H1 (cell line): ENCODE data around the gene RPS15. TPM values are rescaled to one million over a fixed set of nuclear protein-coding genes. Genes with fewer than 3 reads are reported as not detected.

ENCODE experiments used
- CTCF ChIA-PET: fragments of 300-600 bp; sonication (Branson Sonifier 250); formaldehyde crosslinking; loops from one replicate; lab custom pipeline; 2021; ENCODE audit not compliant: partially characterized antibody; lab: Charles Lee
- POLR2A ChIA-PET: fragments of 300-600 bp; sonication (Branson Sonifier 250); formaldehyde crosslinking; loops from one replicate; lab custom pipeline; 2021; ENCODE audit warnings: inconsistent platforms; ENCODE audit not compliant: partially characterized antibody; lab: Charles Lee
- DNase-seq, 2 experiments: peaks; one replicate each; pipeline versions ENCODE4 v3.0.0 to v3.0.0-alpha.2; 2010 to 2022; ENCODE audit warnings: low spot score in 2 of 2, low read depth in 1 of 2, mixed read lengths in 1 of 2
- FAIRE-seq: peaks from 2 replicates; lab custom pipeline; 2011; peaks lifted over from hg19 to GRCh38; lab: Jason Lieb, UNC
- H2AFZ ChIP-seq: 2 replicates; pipeline ENCODE4 v1.8.1; 2012; ENCODE audit warnings: low read length, inconsistent platforms
- H2AK5ac ChIP-seq: 2 replicates; pipeline ENCODE4 v1.6.1; 2013; ENCODE audit warnings: low read depth, low read length
- H2BK120ac ChIP-seq: replicated peaks from 2 replicates; pipeline ENCODE3; 2013; ENCODE audit warnings: low read depth, low read length, inconsistent platforms
- H2BK12ac ChIP-seq: 2 replicates; pipeline ENCODE4 v1.6.1; 2013; ENCODE audit warnings: low read depth, low read length
- H2BK15ac ChIP-seq: 2 replicates; pipeline ENCODE4 v1.6.1; 2013; ENCODE audit warnings: low read length
- H2BK20ac ChIP-seq: 2 replicates; pipeline ENCODE4 v1.6.1; 2013; ENCODE audit warnings: low read length
- H2BK5ac ChIP-seq: 2 replicates; pipeline ENCODE4 v1.6.1; 2013; ENCODE audit warnings: low read depth, low read length
- H3K14ac ChIP-seq: 2 replicates; pipeline ENCODE4 v1.6.1; 2013; ENCODE audit warnings: inconsistent platforms; ENCODE audit not compliant: insufficient read length
- H3K18ac ChIP-seq: 2 replicates; pipeline ENCODE4 v1.6.1; 2013; ENCODE audit warnings: low read length; ENCODE audit errors: extremely low read depth
- H3K23ac ChIP-seq: 2 replicates; pipeline ENCODE4 v1.6.1; 2013; ENCODE audit warnings: inconsistent platforms; ENCODE audit not compliant: insufficient read length
- H3K23me2 ChIP-seq: 2 replicates; pipeline ENCODE4 v1.6.1; 2013; ENCODE audit warnings: low read depth, low read length
- H3K27ac ChIP-seq: 2 replicates; pipeline ENCODE4 v1.6.1; 2011; ENCODE audit warnings: low read depth, low read length, inconsistent platforms
- H3K27me3 ChIP-seq, 4 experiments: replicated peaks in 1 of 4; 1 replicate in 1 of 4; 2 replicates in 3 of 4; pipeline versions ENCODE4 v1.6.1 to v1.8.1; 2011 to 2013; ENCODE audit warnings: low read length in 3 of 4, mild to moderate bottlenecking in 3 of 4, inconsistent platforms in 2 of 4, mixed read lengths in 2 of 4, moderate library complexity in 1 of 4; ENCODE audit not compliant: control insufficient read depth in 3 of 4, insufficient read depth in 3 of 4; ENCODE audit errors: extremely low read depth in 1 of 4
- H3K36me3 ChIP-seq, 4 experiments: 2 replicates each; pipeline versions ENCODE4 v1.6.1 to v1.8.1; 2011 to 2013; ENCODE audit warnings: mild to moderate bottlenecking in 4 of 4, low read length in 3 of 4, moderate library complexity in 2 of 4, control low read depth in 1 of 4, inconsistent platforms in 1 of 4; ENCODE audit not compliant: insufficient read depth in 4 of 4, control insufficient read depth in 2 of 4
- H3K4ac ChIP-seq: replicated peaks from 2 replicates; pipeline ENCODE3; 2013; ENCODE audit warnings: low read length, low read depth, mixed read lengths, inconsistent platforms; ENCODE audit not compliant: insufficient read length
- H3K4me1 ChIP-seq, 4 experiments: replicated peaks in 1 of 4; 1 replicate in 1 of 4; 2 replicates in 3 of 4; pipeline versions ENCODE4 v1.6.1 to v1.8.1; 2011 to 2013; ENCODE audit warnings: low read length in 3 of 4, inconsistent platforms in 2 of 4, mixed read lengths in 1 of 4; ENCODE audit not compliant: insufficient read depth in 4 of 4, control insufficient read depth in 3 of 4
- H3K4me2 ChIP-seq, 2 experiments: 2 replicates each; pipeline versions ENCODE4 v1.6.1 to v1.8.1; 2011 to 2013; ENCODE audit warnings: low read depth in 2 of 2, low read length in 2 of 2, control low read depth in 1 of 2, inconsistent platforms in 1 of 2, mild to moderate bottlenecking in 1 of 2; ENCODE audit not compliant: insufficient read depth in 1 of 2
- H3K4me3 ChIP-seq, 4 experiments: fragments of 200-600, 300-600 bp in 1 of 4; sonication (generic), shearing (Covaris generic), sonication (Bioruptor Twin) in 1 of 4; 2 replicates each; pipeline versions ENCODE4 v1.5.1 to v1.8.1; 2011 to 2016; ENCODE audit warnings: low read length in 4 of 4, low read depth in 3 of 4, control low read depth in 2 of 4, inconsistent platforms in 2 of 4, mild to moderate bottlenecking in 2 of 4, mixed read lengths in 1 of 4, moderate library complexity in 1 of 4; ENCODE audit not compliant: insufficient read depth in 2 of 4; ENCODE audit errors: extremely low read depth in 1 of 4
- H3K56ac ChIP-seq: replicated peaks from 2 replicates; pipeline ENCODE3; 2013; ENCODE audit warnings: low read depth, mild to moderate bottlenecking, mixed read lengths, low read length, inconsistent platforms; ENCODE audit not compliant: insufficient read length
- H3K79me1 ChIP-seq: 2 replicates; pipeline ENCODE4 v1.6.1; 2013; ENCODE audit warnings: low read depth, low read length, control low read depth
- H3K79me2 ChIP-seq, 2 experiments: 2 replicates each; pipeline versions ENCODE4 v1.6.1 to v1.8.1; 2012 to 2013; ENCODE audit warnings: low read length in 2 of 2, mild to moderate bottlenecking in 2 of 2, inconsistent platforms in 1 of 2; ENCODE audit not compliant: insufficient read depth in 2 of 2, control insufficient read depth in 1 of 2
- H3K9ac ChIP-seq, 4 experiments: replicated peaks in 1 of 4; 1 replicate in 1 of 4; 2 replicates in 3 of 4; pipeline versions ENCODE4 v1.6.1 to v1.8.1; 2011 to 2013; ENCODE audit warnings: low read depth in 3 of 4, low read length in 3 of 4, control low read depth in 2 of 4, mild to moderate bottlenecking in 2 of 4, moderate library complexity in 2 of 4, inconsistent platforms in 1 of 4; ENCODE audit errors: extremely low read depth in 1 of 4
- H3K9me3 ChIP-seq, 2 experiments: 2 replicates each; pipeline versions ENCODE4 v1.6.1 to v1.8.1; 2012 to 2013; ENCODE audit warnings: mild to moderate bottlenecking in 2 of 2, moderate library complexity in 2 of 2, control low read depth in 1 of 2, inconsistent platforms in 1 of 2, low read depth in 1 of 2, low read length in 1 of 2, mixed read lengths in 1 of 2; ENCODE audit not compliant: insufficient read depth in 2 of 2
- H4K20me1 ChIP-seq, 2 experiments: replicated peaks in 1 of 2; 2 replicates each; pipeline versions ENCODE3 to v1.8.1; 2011 to 2013; ENCODE audit warnings: inconsistent platforms in 2 of 2, low read length in 2 of 2, mild to moderate bottlenecking in 1 of 2; ENCODE audit not compliant: insufficient read depth in 2 of 2, control insufficient read depth in 1 of 2
- H4K5ac ChIP-seq: 2 replicates; pipeline ENCODE4 v1.6.1; 2013; ENCODE audit warnings: low read length, low read depth, mixed read lengths, inconsistent platforms; ENCODE audit not compliant: insufficient read length
- H4K8ac ChIP-seq: 2 replicates; pipeline ENCODE4 v1.8.0; 2013; ENCODE audit warnings: mild to moderate bottlenecking, moderate library complexity, low read length, inconsistent platforms; ENCODE audit not compliant: insufficient read depth; ENCODE audit errors: extremely low read depth
- H4K91ac ChIP-seq: replicated peaks from 2 replicates; pipeline ENCODE3; 2013; ENCODE audit warnings: low read length, mixed read lengths, inconsistent platforms; ENCODE audit not compliant: insufficient read length
- HDAC2 ChIP-seq, 2 experiments: fragments of 300-600 bp in 1 of 2; sonication (generic) in 1 of 2; IDR thresholded peaks; 2 replicates each; pipeline ENCODE4 v1.6.1; 2011 to 2012; ENCODE audit warnings: low read depth in 2 of 2, low read length in 2 of 2, mild to moderate bottlenecking in 2 of 2, moderate library complexity in 2 of 2, borderline replicate concordance in 1 of 2, inconsistent platforms in 1 of 2
- KDM1A ChIP-seq: fragments of 200-600, 300-600 bp; sonication (generic); IDR thresholded peaks from 2 replicates; pipeline ENCODE4 v1.7.1; 2016; ENCODE audit warnings: mild to moderate bottlenecking, low read length, borderline replicate concordance
- MAX ChIP-seq: IDR thresholded peaks from 2 replicates; pipeline ENCODE4 v1.6.1; 2012; ENCODE audit warnings: inconsistent platforms
- ZNF274 ChIP-seq: IDR thresholded peaks from 2 replicates; pipeline ENCODE4 v1.7.0; 2012; ENCODE audit warnings: low read length, borderline replicate concordance; ENCODE audit errors: extremely low read depth
- WGBS, 2 experiments: shearing (Covaris generic) in 1 of 2; methylation state at CpG; one replicate each; pipeline versions ENCODE4 v1.1.6 to v1.1.7; 2013 to 2015; ENCODE audit warnings: low lambda C conversion rate in 2 of 2, mixed read lengths in 2 of 2, inconsistent platforms in 1 of 2, low coverage in 1 of 2, missing lambda C conversion rate in 1 of 2; ENCODE audit not compliant: insufficient replicate concordance in 2 of 2, insufficient coverage in 1 of 2, insufficient read length in 1 of 2; ENCODE audit errors: extremely low coverage in 1 of 2, missing lambda C conversion rate in 1 of 2; 5-methylcytosine and 5-hydroxymethylcytosine counted together
- polyA plus RNA-seq, 7 experiments: library from polyadenylated mRNA; depleted of rRNA in 3 of 7; stranded (reverse) in 5 of 7; unstranded in 2 of 7; fragments of >200 nt in 5 of 7; fragments of 200-250 nt in 2 of 7; gene quantifications; 1 replicate in 5 of 7; 2 replicates in 1 of 7; 4 replicates in 1 of 7; pipeline versions ENCODE4 v1.2.1 to v1.2.3, GENCODE V29; 2011 to 2013; ENCODE audit warnings: missing spikeins in 2 of 7, mixed read lengths in 2 of 7
- total RNA-seq: library from RNA; stranded (reverse); fragmentation: NEBNext Ultra II Directional; extraction: Animal tissue kit (Norgen Biotek cat#: 25700); gene quantifications from 2 replicates; pipeline ENCODE4 v1.2.1, GENCODE V29; 2021

RPS15 gene
- total and polyA plus RNA-seq, 2 of the 8 experiments (the other 6 are each of a cell fraction or from before 2014, with no cell fraction given), result 1,562 to 3,890 TPM

- peak overlapping the region; percentile 85; the same call in 1 of the 2 replicates for H2BK12ac ChIP-seq
- H2BK5ac ChIP-seq, result no peak overlapping the region
- CTCF ChIA-PET, result interaction anchor here (1.0 to 1.2 kb wide), 3 partner anchors 14 to 58 kb away, joined by 3 to 5 read pairs (median 4); no protein-coding TSS in a partner anchor
- H3K4me1 ChIP-seq, result peaks cover 0 to 37% (median 28%) of the 10 kb centered on the region in 4 experiments; a peak in 6 of 7 replicates
- H3K56ac ChIP-seq, result no peak overlapping the region
- no peak overlapping the region for H3K23ac ChIP-seq
- H3K9me3 ChIP-seq, result no peaks in the 10 kb centered on the region
- FAIRE-seq (no peak), DNase-seq (no peak)
- H3K9ac ChIP-seq, result no peak overlapping the region; a peak in 2 of 7 replicates
- H2BK120ac ChIP-seq, result no peak overlapping the region
- H3K4ac ChIP-seq, result no peak overlapping the region
- H3K4me2 ChIP-seq, result peak overlapping the region; percentile 49 to 55
- no peaks in the 10 kb centered on the region for H3K79me2 ChIP-seq
- no peak overlapping the region; the same call in 1 of the 2 replicates for H3K18ac ChIP-seq
- H3K14ac ChIP-seq, result no peak overlapping the region
- peak overlapping the region in 2 of 4 experiments; percentile 43 to 60; a peak in 4 of 8 replicates for H3K4me3 ChIP-seq
- WGBS, 2 experiments, result 79% methylated on average over 21 of the region's 22 CpGs; no CpG with 5 or more reads in 1 of the 2 experiments
- 0 out of 2 replicates have a peak overlapping the region, but pooled peaks have one; percentile 53 for H2AK5ac ChIP-seq
- TF ChIP-seq HDAC2 (IDR thresholded peaks at IDR 0.05; ENCODE audit: borderline replicate concordance in 1 of 2, low read depth in 2 of 2, low read length in 2 of 2) (0 out of 4 replicates have a peak, but pooled peaks of 1 of the 2 experiments have one; percentile 40), KDM1A (peak; percentile 94), ZNF274 (no peak), MAX (peak; percentile 44; the same call in 1 of the 2 replicates)
- H2AFZ ChIP-seq, result no peak overlapping the region
- H4K91ac ChIP-seq, result peak overlapping the region; percentile 76
- peak overlapping the region; percentile 95 for H2BK15ac ChIP-seq
- peaks cover 13 to 14% of the 10 kb centered on the region in 2 experiments for H4K20me1 ChIP-seq
- no peaks in the 10 kb centered on the region for H3K79me1 ChIP-seq
- H3K27ac ChIP-seq, result no peak overlapping the region
- peaks cover 34 to 59% (median 55%) of the 10 kb centered on the region in 4 experiments for H3K27me3 ChIP-seq
- POLR2A ChIA-PET, result interaction anchor here (1.0 to 9.4 kb wide), 6 partner anchors 9 to 424 kb away, joined by 3 to 109 read pairs (median 6); partner anchors contain the start of gene CIRBP
- peak overlapping the region; percentile 25 for H4K5ac ChIP-seq
- H2BK20ac ChIP-seq, result 0 out of 2 replicates have a peak overlapping the region, but pooled peaks have one; percentile 61
- H3K36me3 ChIP-seq, result no peaks in the 10 kb centered on the region
- peak overlapping the region; percentile 78; the same call in 1 of the 2 replicates for H4K8ac ChIP-seq
- H3K23me2 ChIP-seq, result peaks cover 7% of the 10 kb centered on the region; the same call in 1 of the 2 replicates
Observed at GRCh38 chr19:1450735-1451731, 12.8 kb downstream of the RPS15 start.
